HCT116 (cell line): Measurements from ENCODE around the gene EYA2. TPM values are rescaled to one million over a fixed set of nuclear protein-coding genes. Genes with fewer than 3 reads are reported as not detected.

Experiments used
- ATAC-seq: fragments of 200-7000 bp; cut with Tn5 transposase; 2 replicates; pipeline ENCODE4 v1.9.1; 2020; ENCODE audit warnings: mild to moderate bottlenecking, moderate library complexity
- BruUV-seq: library from RNA; stranded (reverse); fragments of 400-500 nt; replicated peaks from 2 replicates; lab custom pipeline; 2021; lab: Mats Ljungman, UMichigan
- CTCF ChIA-PET: fragments of 300-600 bp; sonication (Branson Sonifier 250); formaldehyde crosslinking; loops from one replicate; lab custom pipeline; 2021; ENCODE audit warnings: antibody characterized with exemption; lab: Charles Lee
- POLR2A ChIA-PET: fragments of 300-600, 350-600 bp; sonication (Branson Sonifier 250); formaldehyde crosslinking; loops from one replicate; lab custom pipeline; 2021; ENCODE audit warnings: antibody characterized with exemption; lab: Charles Lee
- RAD21 ChIA-PET, 2 experiments: fragments of 300-600 bp; sonication (Branson Sonifier 250); formaldehyde crosslinking; loops; one replicate each; lab custom pipeline; 2023; ENCODE audit warnings: low total read pairs in 2 of 2; ENCODE audit not compliant: uncharacterized antibody in 2 of 2, unreplicated experiment in 2 of 2, low non-redundant PET in 1 of 2; lab: Charles Lee
- DNase-seq: peaks from one replicate; pipeline ENCODE4 v3.0.0-alpha.2; 2010; ENCODE audit warnings: low read depth, low spot score
- H2AFZ ChIP-seq: fragments of 200-600 bp; shearing (Covaris generic), sonication (generic); 2 replicates; pipeline ENCODE4 v1.6.1; 2017; ENCODE audit warnings: low read depth, mixed run types, mixed read lengths, antibody characterized with exemption, low read length; ENCODE audit not compliant: poor library complexity, severe bottlenecking
- H3K27ac ChIP-seq: 2 replicates; pipeline ENCODE4 v1.5.1; 2012; ENCODE audit warnings: low read depth, low read length
- H3K27me3 ChIP-seq: fragments of 200-600 bp; sonication (generic); 2 replicates; pipeline ENCODE4 v1.6.1; 2016; ENCODE audit warnings: mixed run types, low read length, mixed read lengths; ENCODE audit not compliant: insufficient read depth
- H3K36me3 ChIP-seq, 2 experiments: fragments of 200-500 bp in 1 of 2; fragments of 200-600 bp in 1 of 2; sonication (Bioruptor generic) in 1 of 2; sonication (generic) in 1 of 2; 2 replicates each; pipeline versions ENCODE4 v1.5.1 to v1.6.1; 2014 to 2016; ENCODE audit warnings: low read length in 2 of 2, inconsistent platforms in 1 of 2, mixed read lengths in 1 of 2, mixed run types in 1 of 2; ENCODE audit not compliant: insufficient read depth in 2 of 2, control insufficient read depth in 1 of 2
- H3K4me1 ChIP-seq, 2 experiments: fragments of 200-600 bp in 1 of 2; sonication (generic) in 1 of 2; 2 replicates each; pipeline versions ENCODE4 v1.5.1 to v1.6.1; 2012 to 2017; ENCODE audit warnings: low read length in 2 of 2, inconsistent platforms in 1 of 2, mild to moderate bottlenecking in 1 of 2, mixed read lengths in 1 of 2, mixed run types in 1 of 2, moderate library complexity in 1 of 2; ENCODE audit not compliant: insufficient read depth in 2 of 2, control insufficient read depth in 1 of 2
- H3K4me2 ChIP-seq: fragments of 200-600 bp; sonication (generic); 2 replicates; pipeline ENCODE4 v1.6.1; 2017; ENCODE audit warnings: mixed run types, low read length, mixed read lengths
- H3K4me3 ChIP-seq, 2 experiments: fragments of 200-600 bp in 1 of 2; sonication (generic) in 1 of 2; replicated peaks in 1 of 2; 2 replicates each; pipeline ENCODE4 v1.5.1; 2011 to 2016; ENCODE audit warnings: low read length in 2 of 2, control low read depth in 1 of 2, low read depth in 1 of 2, mild to moderate bottlenecking in 1 of 2, mixed read lengths in 1 of 2, mixed run types in 1 of 2
- H3K79me2 ChIP-seq: fragments of 200-600 bp; sonication (generic); 2 replicates; pipeline ENCODE4 v1.6.1; 2017; ENCODE audit warnings: mild to moderate bottlenecking, mixed run types, low read length, moderate library complexity, mixed read lengths; ENCODE audit not compliant: insufficient read depth
- H3K9ac ChIP-seq: fragments of 200-600 bp; sonication (generic); 2 replicates; pipeline ENCODE4 v1.6.1; 2016; ENCODE audit warnings: low read length, mixed read lengths
- H3K9me2 ChIP-seq: fragments of 200-600 bp; sonication (generic), shearing (Covaris generic); 2 replicates; pipeline ENCODE4 v1.6.1; 2017; ENCODE audit warnings: mixed run types, mild to moderate bottlenecking, moderate library complexity; ENCODE audit not compliant: insufficient read depth
- H3K9me3 ChIP-seq, 2 experiments: fragments of 200-500 bp in 1 of 2; fragments of 200-600 bp in 1 of 2; sonication (Bioruptor generic) in 1 of 2; sonication (generic) in 1 of 2; 2 replicates each; pipeline ENCODE4 v1.6.1; 2014 to 2017; ENCODE audit warnings: low read length in 2 of 2, mixed read lengths in 2 of 2, inconsistent platforms in 1 of 2, low read depth in 1 of 2, mild to moderate bottlenecking in 1 of 2, mixed run types in 1 of 2, moderate library complexity in 1 of 2; ENCODE audit not compliant: control insufficient read depth in 1 of 2, insufficient read depth in 1 of 2
- H4K20me1 ChIP-seq: fragments of 200-600 bp; sonication (generic), shearing (Covaris generic); 2 replicates; pipeline ENCODE4 v1.6.1; 2017; ENCODE audit warnings: mixed run types, mild to moderate bottlenecking, moderate library complexity; ENCODE audit not compliant: insufficient read depth
- ATF3 ChIP-seq: IDR thresholded peaks from 2 replicates; pipeline ENCODE4 v1.6.1; 2012
- CBX3 ChIP-seq: IDR thresholded peaks from 2 replicates; pipeline ENCODE4 v1.6.1; 2012; ENCODE audit warnings: low read depth
- CTCF ChIP-seq, 3 experiments: fragments of 200-600 bp in 1 of 3; sonication (generic) in 1 of 3; IDR thresholded peaks in 2 of 3; conservative IDR thresholded peaks in 1 of 3; 2 replicates each; pipeline ENCODE4 v1.5.1; 2012 to 2017; ENCODE audit warnings: low read depth in 2 of 3, low read length in 2 of 3, antibody characterized with exemption in 1 of 3, borderline replicate concordance in 1 of 3, control low read depth in 1 of 3, mild to moderate bottlenecking in 1 of 3, mixed read lengths in 1 of 3, mixed run types in 1 of 3, moderate library complexity in 1 of 3; ENCODE audit not compliant: insufficient read depth in 1 of 3
- ELF1 ChIP-seq: IDR thresholded peaks from 2 replicates; pipeline ENCODE4 v1.6.1; 2012; ENCODE audit warnings: low read depth, borderline replicate concordance
- EZH2phosphoT487 ChIP-seq: fragments of 200-600 bp; IDR thresholded peaks from 2 replicates; pipeline ENCODE4 v1.6.1; 2018; ENCODE audit warnings: antibody characterized with exemption, borderline replicate concordance
- FOSL1 ChIP-seq: IDR thresholded peaks from 2 replicates; pipeline ENCODE4 v1.6.1; 2012; ENCODE audit warnings: low read depth
- JUND ChIP-seq: IDR thresholded peaks from 2 replicates; pipeline ENCODE4 v1.6.1; 2012
- POLR2A ChIP-seq: IDR thresholded peaks from 2 replicates; pipeline ENCODE4 v1.7.0; 2011; ENCODE audit warnings: borderline replicate concordance; ENCODE audit not compliant: insufficient read depth, insufficient read length; ENCODE audit errors: extremely low read depth
- TCF7L2 ChIP-seq: IDR thresholded peaks from 2 replicates; pipeline ENCODE4 v1.7.0; 2011; ENCODE audit warnings: borderline replicate concordance, inconsistent platforms; ENCODE audit not compliant: insufficient read depth, insufficient read length; ENCODE audit errors: extremely low read depth
- YY1 ChIP-seq: IDR thresholded peaks from 2 replicates; pipeline ENCODE4 v1.6.1; 2011; ENCODE audit warnings: low read length, low read depth, moderate library complexity, mild to moderate bottlenecking; ENCODE audit not compliant: insufficient replicate concordance; ENCODE audit errors: extremely low read depth
- ZFX ChIP-seq: fragments of 450-650 bp; IDR thresholded peaks from 2 replicates; pipeline ENCODE4 v1.6.1; 2017
- ZNF274 ChIP-seq: fragments of 200-500 bp; sonication (Bioruptor generic); IDR thresholded peaks from 2 replicates; pipeline ENCODE4 v1.6.1; 2014; ENCODE audit warnings: mild to moderate bottlenecking, low read depth, low read length, inconsistent platforms
- intact Hi-C: fragments of 100-400 bp; cut with micrococcal nuclease; formaldehyde crosslinking; loops from 2 replicates; pipeline ENCODE4 v1.10.0; 2022
- total RNA-seq: library from RNA; stranded (reverse); gene quantifications from one replicate; pipeline ENCODE4 v1.2.1, GENCODE V29; 2021; ENCODE audit not compliant: unreplicated experiment

The EYA2 gene
- total RNA-seq, 1 experiment from 2014 or later = not detected

- intact Hi-C loops = no loop called here
- no peak overlapping the region for H3K9ac ChIP-seq
- no peak overlapping the region for H2AFZ ChIP-seq
- DNase-seq (no peak), ATAC-seq (no peak)
- POLR2A ChIA-PET = no interaction called here
- no peak overlapping the region for H3K4me2 ChIP-seq
- no peak overlapping the region for H3K4me3 ChIP-seq
- no peaks in the 10 kb centered on the region for H3K9me3 ChIP-seq
- H3K79me2 ChIP-seq = no peaks in the 10 kb centered on the region
- no peaks in the 10 kb centered on the region for H3K4me1 ChIP-seq
- no peak overlapping the region for H3K27ac ChIP-seq
- H4K20me1 ChIP-seq = no peaks in the 10 kb centered on the region
- no peaks in the 10 kb centered on the region for H3K36me3 ChIP-seq
- CTCF ChIA-PET = interaction anchor here (1.2 kb wide), 1 partner anchor 209 kb away, joined by 3 read pairs; no protein-coding TSS in a partner anchor
- no peaks in the 10 kb centered on the region for H3K27me3 ChIP-seq
- no TSS peak for BruUV-seq
- RAD21 ChIA-PET = no interaction called here
- no peaks in the 10 kb centered on the region for H3K9me2 ChIP-seq
- TF ChIP-seq YY1 (no peak), POLR2A (no peak)
Observed at GRCh38 chr20:47174456-47175243, 280.0 kb downstream of the EYA2 start.

- BruUV-seq = no TSS peak
- no peaks in the 10 kb centered on the region for H4K20me1 ChIP-seq
- no peaks in the 10 kb centered on the region for H3K9me2 ChIP-seq
- CTCF ChIA-PET = interaction anchor here (1.2 kb wide), 1 partner anchor 209 kb away, joined by 3 read pairs; no protein-coding TSS in a partner anchor
- no peaks in the 10 kb centered on the region for H3K79me2 ChIP-seq
- POLR2A ChIA-PET = no interaction called here
- no peaks in the 10 kb centered on the region for H3K36me3 ChIP-seq
- H3K4me3 ChIP-seq = no peak overlapping the region
- no peak overlapping the region for H3K9ac ChIP-seq
- H3K4me1 ChIP-seq = no peaks in the 10 kb centered on the region
- no peaks in the 10 kb centered on the region for H3K9me3 ChIP-seq
- RAD21 ChIA-PET = no interaction called here
- H2AFZ ChIP-seq = no peak overlapping the region
- ATAC-seq = no peak
- H3K27me3 ChIP-seq = no peaks in the 10 kb centered on the region
- TF ChIP-seq YY1 (no peak), JUND (no peak), ZNF274 (no peak), EZH2phosphoT487 (no peak), TCF7L2 (no peak), CTCF (IDR thresholded peaks at IDR 0.05 in 2 of 3, conservative IDR thresholded peaks at IDR 0.05 in 1 of 3; ENCODE audit: borderline replicate concordance in 1 of 3, insufficient read depth in 1 of 3, low read depth in 2 of 3, low read length in 2 of 3) (no peak), ZFX (no peak), ATF3 (no peak), CBX3 (no peak), ELF1 (no peak), FOSL1 (no peak)
- DNase-seq = no peak
- H3K4me2 ChIP-seq = no peak overlapping the region
- intact Hi-C loops = no loop called here
- H3K27ac ChIP-seq = no peak overlapping the region
Observed at GRCh38 chr20:47175493-47175892, 280.9 kb downstream of the EYA2 start.
